Posterior cingulate gyrus (tissue), 11 donors: ENCODE data around the gene MTCH1.

Source experiments
- DNase-seq, 10 donors: peaks; one replicate each; pipeline versions ENCODE4 v3.0.0 to v3.0.0-alpha.2; 2020 to 2021; ENCODE audit warnings: mixed read lengths in 3 of 10
- intact Hi-C: fragments of 100-400 bp; cut with DNase I; formaldehyde crosslinking; loops from one replicate; pipeline ENCODE4 v1.15.1; 2023

MTCH1 gene

DNA sequence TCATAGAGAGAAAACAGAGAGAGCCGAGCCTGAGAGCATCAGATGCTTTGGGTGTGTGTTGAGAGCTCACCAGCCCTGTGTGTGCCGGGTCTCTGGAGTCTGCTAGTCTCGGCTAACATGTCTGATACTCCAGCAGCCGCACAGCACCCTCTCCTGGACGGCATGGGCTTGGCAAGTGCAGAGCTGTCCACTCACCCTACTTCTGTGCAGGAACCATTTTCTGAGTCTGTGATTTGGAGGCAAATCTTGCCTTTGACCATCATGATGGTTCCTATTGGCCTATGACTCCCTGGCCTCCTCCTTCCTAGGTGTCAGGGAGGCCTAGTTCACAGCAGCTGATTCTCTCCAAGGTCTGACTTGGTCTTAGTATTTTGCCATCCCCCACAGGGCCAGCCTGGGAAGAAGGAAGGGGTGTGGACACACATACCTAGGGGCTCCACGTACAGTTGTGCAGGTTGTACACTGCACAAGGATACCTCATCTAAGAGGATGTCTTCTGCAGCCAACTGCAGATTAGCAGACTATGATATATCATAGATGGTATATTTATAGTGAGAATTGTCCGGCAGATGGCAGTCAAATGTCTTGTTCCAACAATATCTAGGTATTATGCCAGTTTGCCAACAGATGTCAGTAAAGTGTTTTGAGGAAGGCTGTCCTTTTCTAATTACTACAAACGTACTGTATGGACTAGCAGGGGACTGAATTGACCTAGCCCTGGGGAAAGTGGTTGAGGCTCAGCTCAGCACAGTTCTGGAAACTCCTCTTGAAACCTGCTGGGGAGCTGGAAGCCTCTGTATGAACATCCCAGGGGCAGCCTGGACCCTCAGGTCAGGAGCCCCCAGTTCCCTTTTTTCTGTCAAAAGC, 32.4 kb upstream of the MTCH1 start:
- peak; percentile 85 to 99 (median 94) for DNase-seq
- intact Hi-C loops = loop anchor here (1.0 to 5.0 kb wide), 4 partner anchors 39 to 251 kb away; no protein-coding TSS in a partner anchor

DNA sequence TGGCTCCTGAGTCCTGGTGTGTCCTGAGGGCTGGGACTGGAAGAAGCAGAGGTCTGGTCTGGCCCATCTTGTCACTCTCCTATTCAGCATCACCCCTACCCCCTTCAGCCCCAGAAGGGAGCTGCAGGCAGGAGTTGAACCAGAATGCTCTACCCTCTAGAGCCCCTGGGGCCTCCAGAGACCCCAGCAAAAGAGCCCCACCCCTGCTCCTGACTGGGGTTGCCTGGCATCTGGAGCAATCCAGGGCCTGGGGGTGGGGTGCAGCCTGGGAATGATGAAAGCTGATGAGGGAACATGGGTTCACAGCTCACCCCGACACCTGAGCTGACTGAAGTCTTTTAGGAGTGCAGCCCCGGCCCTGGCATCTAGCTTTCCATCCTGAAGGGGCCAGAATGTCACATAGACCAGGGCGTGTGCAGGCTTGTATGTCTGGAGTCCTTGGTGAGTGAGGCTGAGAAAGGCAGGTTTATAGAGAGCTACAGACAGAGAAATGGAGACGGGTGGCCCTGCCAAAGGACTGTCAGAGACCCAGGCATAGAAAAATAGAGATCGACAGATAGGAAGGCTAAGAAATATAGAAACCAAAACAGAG, 31.7 kb upstream of the MTCH1 start:
- intact Hi-C loops = loop anchor here (1.0 to 5.0 kb wide), 4 partner anchors 38 to 250 kb away; no protein-coding TSS in a partner anchor

DNA sequence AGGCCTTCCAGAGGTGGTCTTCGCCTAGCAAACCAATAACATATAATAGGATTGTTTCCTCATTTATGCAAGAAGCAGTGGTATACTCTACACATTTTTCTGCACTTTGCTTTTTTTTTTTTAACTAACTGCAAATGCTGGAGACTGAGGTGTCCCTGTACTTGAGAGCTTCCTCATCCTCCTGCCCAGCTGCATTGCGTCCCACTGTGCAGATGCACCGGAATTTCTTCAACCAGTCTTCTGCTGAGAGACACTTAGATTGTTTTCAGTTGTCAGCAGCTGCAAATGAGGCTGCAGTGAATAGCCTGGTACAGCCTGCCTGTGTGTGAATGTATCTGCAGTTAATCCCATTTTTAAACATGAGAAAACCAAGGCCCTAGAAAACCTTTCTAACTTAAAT, 31.0 kb upstream of the MTCH1 start:
- peak in 2 of 10 donors; percentile 25 to 83 for DNase-seq
- intact Hi-C loops = loop anchor here (5.0 kb wide), 1 partner anchor 250 kb away; no protein-coding TSS in a partner anchor

More for the DNA sequence above, 31.7 kb upstream of the MTCH1 start:
- peak in 2 of 10 donors; percentile 78 to 80 for DNase-seq

DNA sequence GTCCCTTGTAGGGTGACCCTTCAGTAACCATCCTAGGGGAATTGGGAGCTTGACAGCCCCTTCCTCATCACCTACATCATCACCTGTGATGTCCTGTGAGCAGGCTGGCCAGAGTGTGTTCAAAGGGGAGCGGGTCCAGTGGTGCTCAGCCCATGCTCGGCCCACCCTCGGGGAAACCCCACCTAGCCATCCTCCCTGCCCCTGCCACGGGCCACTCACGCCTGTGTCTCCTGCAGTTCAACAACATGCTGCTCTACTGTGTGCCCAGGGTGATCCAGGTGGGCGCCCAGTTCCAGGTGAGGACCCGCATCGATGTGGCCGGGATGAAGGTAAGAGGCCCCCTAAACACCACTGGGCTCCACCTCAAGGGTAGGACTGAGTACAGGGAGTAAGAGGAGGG, 29.5 kb upstream of the MTCH1 start:
- intact Hi-C loops = loop anchor here (5.0 kb wide), 1 partner anchor 248 kb away; no protein-coding TSS in a partner anchor
- DNase-seq = peak in 1 of 10 donors; percentile 65

DNA sequence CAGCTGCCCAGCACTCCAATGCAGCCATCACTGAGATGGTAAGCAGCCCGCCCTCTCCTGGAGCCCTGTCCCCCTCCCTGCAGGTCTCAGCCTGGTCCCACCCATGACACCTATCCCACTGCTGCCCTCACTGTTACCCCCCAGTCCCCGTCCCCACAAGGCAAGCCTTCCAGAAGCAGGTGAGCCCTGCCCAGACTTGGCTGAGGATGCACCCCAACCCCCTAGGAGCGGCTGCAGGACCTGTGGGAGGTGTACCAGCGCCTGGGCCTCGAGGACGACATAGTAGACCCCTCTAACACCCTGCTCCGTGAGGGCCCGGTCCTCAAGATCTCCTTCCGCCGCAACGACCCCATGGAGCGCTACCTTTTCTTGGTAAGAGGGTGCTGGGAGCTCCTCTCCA, 28.7 kb upstream of the MTCH1 start:
- intact Hi-C loops = loop anchor here (5.0 kb wide), 1 partner anchor 247 kb away; no protein-coding TSS in a partner anchor
- DNase-seq = peak in 2 of 10 donors; percentile 49 to 81

DNA sequence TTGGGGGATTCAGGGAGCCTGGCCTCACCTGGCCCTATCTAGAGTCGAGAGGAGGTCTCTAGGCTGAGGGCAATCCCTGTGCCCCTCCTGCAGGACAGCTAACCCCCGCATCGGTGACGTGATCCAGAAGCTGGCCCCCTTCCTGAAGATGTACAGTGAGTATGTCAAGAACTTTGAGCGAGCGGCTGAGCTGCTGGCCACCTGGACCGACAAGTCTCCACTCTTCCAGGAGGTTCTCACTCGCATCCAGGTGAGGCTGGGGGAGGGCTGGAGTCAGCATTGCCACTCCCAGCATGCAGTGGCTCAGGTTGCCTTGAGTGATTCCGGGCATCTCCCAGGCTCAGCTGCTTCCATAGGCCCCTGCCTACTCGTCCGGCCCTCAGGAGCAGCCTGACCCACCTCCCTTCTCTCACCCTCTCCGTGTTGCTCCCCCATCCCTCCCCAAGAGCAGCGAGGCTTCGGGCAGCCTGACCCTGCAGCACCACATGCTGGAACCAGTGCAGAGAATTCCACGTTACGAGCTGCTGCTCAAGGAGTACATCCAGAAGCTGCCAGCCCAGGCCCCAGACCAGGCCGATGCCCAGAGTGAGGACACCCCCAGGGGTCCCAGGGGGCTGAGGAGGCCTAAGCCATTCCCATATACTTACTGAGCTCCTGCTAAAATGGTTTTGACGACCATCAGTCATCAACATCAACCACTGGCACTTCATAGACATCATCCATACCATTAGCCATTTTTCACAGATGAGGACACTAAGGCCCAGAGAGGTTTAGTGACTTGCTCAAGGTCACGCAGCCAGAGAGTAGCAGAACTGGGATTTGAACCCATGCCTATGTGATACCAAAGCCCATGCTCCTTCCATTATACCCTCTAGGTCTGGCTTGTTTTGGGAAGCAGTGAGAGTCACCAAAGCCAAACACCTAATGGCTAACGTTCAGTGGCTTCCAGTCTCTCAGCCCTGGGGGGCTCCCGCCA, 27.8 kb upstream of the MTCH1 start:
- DNase-seq = peak in 1 of 10 donors; percentile 75
- intact Hi-C loops = no loop called here

DNA sequence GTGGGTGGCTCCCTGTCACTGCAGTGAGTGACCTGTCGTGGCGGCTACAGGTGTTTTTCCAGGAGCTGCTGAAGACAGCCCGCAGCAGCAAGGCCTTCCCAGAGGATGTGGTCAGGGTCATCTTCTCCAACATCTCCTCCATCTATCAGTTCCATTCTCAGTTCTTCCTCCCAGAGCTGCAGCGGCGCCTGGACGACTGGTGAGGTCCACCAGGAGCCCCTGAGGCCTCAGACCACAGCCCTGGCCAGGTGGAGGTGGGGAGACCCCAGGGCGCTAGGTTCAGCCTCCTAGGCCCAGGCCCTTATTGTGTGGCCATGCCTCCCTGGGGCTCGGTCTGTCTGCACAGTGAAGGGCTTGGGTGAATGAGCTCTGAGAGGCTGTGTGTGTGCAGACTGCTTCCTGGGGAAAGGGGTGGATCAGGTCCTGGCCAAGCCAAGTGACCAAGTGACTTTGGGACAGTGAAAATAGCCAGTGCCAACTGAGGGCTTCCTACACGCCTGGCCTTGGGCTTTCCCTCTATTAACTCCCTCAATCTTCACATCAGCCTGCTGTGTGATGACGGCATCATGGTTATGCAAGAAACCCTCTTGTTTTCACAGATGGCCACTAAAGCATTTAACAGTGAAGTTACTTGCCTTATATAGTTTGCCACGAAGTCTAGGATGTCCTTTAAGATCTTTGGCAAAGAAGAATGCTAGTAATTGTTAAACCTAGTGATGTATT, 25.8 kb upstream of the MTCH1 start:
- intact Hi-C loops = no loop called here
- DNase-seq = peak in 2 of 10 donors; percentile 34 to 52

DNA sequence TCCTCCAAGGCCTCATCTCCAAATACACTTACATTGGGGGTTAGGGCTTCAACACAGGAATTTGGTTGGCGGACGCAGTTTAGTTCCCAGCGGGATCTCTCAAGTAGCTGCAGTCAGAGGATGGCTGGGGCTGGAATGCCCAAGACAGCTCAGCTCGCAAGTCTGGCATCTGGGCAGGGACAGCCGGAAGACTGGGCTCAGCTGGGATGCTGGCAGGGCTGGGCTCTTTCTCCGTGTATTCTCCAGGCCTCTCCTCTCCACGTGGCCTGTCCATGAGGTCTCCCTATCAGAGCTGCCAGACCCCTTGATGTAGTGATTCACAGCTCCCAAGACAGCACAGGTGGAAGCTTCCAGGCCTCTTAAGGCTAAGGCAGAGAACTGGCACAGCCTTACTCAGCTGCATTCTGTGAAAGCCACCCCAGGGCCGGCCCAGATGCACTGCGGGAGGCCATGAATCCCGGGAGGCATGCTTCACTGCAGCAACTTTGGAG, 24.5 kb upstream of the MTCH1 start:
- intact Hi-C loops = no loop called here
- peak in 2 of 10 donors; percentile 59 to 73 for DNase-seq

DNA sequence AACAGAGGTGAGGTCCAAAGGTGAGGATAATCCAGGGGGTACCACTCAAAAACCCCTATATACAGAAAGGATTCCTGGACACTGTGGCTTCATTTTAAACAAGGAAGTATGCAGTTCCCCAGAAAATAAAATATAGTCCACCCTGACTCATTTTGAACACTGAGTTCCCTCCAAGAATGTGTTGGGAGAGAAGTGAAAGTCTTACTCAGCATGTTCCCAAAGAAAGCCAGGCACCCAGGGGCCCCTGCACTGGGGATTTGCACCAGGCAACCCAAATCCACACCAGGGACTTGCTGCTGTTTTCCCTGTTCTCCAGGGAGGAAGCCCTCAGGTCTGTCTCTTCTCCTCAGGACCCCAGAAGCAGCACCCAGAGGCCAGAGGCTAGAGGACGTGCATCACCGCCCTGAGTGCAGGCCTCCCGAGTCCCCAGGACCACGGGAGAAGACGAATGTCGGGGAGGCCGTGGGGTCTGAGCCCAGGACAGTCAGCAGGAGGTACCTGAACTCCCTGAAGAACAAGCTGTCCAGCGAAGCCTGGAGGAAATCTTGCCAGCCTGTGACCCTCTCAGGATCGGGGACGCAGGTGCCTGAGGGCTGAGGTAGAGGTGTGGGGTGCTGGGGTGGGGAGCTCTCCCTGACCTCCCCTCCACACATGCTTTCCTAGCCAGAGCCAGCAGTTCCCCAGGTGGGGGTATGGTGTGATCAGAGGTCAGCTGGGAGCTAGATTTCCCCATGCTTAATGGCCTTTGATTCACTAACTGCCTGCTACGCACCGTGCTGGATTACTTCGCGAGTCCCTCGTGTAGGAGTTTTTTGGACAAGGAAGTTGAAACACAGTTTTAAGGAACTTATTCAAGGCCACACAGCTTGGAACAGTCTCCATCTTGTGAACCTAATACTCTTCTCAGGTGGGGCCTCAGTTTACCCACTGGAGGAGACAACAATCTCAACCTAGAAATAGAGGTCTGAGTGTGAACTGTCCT, 22.8 kb upstream of the MTCH1 start:
- DNase-seq = peak in 2 of 10 donors; percentile 57 to 74
- intact Hi-C loops = no loop called here

DNA sequence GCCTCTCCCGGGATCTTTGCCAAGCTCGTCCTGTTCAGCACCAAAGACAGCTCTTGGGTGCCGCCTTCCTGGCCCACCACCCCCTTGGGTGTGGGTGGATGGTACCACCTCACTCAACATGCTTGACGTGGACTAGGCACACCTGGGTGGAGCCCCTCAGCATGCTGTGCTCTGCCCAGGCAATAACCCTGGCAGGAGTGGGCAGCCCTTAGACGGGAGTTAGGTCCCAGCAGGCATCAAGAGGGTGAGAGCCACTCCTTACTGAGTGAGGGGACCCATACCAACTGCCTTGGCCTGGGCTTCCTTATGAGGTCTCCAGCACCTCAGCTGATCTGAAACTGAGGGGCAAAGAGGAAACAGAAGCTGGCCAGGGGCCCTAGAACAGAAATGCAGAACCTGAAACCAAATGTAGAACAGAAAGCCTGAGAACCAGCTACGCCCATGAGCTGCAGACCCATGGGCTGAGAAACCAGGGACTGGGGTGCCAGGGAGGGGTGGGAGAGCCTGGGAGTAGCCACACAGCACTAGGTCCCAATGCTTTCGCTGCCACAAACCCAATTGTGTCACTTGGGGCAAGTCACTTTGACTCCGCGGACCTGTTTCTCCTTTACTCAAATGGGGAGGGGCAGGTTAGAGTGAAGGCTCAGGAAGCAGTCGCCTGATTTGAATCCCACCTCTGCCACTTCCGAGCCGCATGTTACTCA, 21.5 kb upstream of the MTCH1 start:
- intact Hi-C loops = no loop called here
- peak in 3 of 10 donors; percentile 45 to 72 (median 59) for DNase-seq

DNA sequence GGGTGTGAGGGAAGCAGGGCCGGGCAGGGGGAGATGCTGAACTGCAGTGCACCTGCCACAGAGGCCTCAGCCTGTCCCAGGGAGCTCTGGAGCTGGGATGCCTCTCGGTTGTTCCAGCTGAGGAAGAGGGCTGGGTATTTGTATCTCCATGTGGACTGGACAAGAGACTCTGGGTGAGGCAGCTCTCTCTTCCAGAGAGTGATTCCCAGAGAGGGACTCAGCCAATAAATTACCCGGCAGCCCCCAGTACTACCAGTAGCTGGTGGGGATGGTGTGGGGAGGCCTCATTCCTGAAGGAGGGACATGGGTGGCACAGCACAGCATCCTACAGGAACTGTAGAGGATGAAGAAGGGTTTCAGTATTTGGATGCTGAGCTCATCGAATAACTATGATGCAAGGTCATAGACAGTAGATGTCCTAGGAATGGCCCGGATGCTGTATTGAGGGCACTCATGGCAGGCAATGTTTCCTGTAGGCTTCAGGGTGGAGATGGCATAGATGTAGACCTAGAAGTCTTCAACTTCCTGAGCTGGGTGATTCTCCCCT, 20.9 kb upstream of the MTCH1 start:
- peak in 2 of 10 donors; percentile 22 to 52 for DNase-seq
- intact Hi-C loops = no loop called here

DNA sequence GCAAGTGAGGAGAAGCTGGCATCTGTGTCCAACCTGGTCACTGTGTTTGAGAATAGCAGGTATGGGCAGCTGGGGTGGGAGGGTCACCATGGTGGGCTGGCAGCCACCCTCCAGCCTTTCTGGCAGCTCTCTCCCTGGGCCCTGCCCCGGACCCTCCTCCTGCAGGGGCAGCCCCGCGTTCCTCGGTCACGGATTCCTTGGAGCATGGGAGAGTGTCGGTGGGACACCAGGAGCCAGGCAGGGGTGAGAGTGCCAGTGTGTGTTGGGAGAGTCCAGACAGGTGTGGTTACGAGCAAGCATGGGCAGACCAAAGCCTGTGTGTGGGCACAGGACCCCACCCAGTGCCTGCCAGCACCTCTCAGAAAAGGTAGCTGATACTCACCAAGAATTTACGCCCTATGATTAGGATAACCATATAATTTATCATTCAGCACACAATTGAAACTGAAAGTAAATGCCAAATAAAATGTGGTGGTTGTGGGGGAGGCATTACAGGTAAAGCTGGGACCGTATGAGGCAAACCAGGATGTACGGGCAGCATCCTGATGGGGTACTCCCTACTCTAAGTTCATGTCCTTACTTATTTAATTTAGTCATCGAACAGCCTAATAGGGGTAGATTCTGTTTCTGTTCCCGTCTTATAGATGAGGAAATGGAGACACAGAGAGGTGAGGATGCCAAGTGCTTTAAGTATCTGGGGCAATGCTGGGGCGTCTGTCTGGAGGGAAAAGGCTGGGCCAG, 20.0 kb upstream of the MTCH1 start:
- intact Hi-C loops = no loop called here

DNA sequence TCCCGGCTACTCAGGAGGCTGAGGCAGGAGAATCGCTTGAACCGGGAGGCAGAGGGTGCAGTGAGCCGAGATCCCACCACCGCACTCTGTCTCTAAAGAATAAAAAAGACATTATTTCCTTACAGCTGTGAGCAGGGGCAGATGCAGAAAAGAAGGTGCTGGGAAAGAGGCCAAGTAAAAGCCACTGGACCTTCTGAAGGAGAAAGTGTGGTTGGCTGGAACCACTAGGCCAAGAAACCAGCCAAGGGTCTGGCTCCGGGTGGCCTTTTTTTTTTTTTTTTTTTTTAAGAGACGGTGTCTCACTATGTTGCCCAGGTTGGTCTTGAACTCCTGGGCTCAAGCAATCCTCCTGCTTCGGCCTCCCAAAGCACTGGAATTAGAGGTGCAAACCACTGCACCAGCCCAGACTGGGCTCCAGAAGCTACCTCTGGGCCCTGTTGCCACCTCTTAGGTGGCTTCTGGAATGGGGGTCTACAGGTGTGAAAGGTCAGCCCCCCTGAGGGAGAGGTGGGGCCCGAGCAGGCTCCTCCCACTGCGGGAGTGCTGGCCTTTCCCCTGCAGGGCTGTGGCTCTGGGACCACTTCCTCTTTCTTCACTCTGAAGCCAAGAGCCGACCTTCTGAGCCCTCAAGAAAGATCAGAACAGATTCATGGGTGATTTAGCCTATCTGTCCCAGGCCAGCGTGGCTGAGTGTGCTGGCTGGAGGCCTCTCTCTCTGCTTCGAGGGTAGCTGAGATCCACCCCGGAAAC, 19.2 kb upstream of the MTCH1 start, which contains the start of gene FGD2:
FGD2 (plus strand) TSS at position 595 of the 750 bp plus-strand sequence. CDS start 163 bp downstream, outside the sequence.
- peak in 3 of 10 donors; percentile 31 to 63 (median 47) for DNase-seq
- intact Hi-C loops = no loop called here

More for the DNA sequence above, 20.0 kb upstream of the MTCH1 start:
- DNase-seq = peak in 2 of 10 donors; percentile 51 to 75

DNA sequence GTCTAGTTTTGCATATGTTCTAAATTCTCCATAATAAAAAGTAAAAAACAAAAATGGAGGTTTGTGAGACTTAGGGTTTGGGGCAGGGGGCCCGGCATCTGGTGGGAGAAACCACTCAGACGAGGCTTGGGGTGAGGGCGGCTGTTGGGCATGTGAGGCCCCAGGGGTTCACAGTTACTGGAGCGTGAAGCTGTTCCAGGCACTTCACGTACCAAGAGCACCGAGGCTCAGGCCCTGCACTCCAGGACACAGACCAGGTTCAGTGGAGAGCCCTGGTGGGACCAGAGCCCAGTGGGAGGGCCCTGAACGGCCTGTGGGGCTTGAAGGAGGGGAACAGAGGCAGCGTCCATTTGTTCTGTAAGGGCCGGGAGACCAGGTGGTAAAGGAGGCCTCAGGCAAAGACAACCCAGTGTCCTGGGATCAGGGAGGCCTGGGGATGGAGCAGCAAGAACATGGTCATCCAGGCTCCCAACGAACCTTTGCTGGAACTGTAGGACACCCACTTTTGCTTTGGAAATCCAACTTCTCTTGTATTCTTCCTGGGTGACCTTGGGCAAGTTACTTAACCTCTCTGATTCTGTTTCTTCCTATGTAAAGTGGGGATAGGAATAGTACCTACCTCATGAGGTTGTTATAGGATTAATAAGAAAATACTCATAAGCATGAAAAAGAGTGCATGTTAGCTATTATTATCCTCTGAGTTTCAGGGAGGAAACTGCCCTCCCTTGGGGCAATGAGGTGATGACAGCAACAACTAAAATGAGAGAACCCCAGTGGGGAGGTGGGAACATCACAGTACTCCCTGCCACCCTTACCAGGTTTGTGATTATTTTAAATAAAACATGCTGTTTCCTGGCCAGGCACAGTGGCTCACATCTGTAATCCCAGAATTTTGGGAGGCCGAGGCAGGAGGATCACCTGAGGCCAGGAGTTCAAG, 18.3 kb upstream of the MTCH1 start:
- intact Hi-C loops = no loop called here

More for the DNA sequence above, 18.3 kb upstream of the MTCH1 start:
- DNase-seq = peak in 3 of 10 donors; percentile 54 to 66 (median 56)
